ENCODE results near the gene RNGTT. TPM values are rescaled to one million over a fixed set of nuclear protein-coding genes. Genes with fewer than 3 reads are reported as not detected.

Gene RNGTT
- total RNA-seq, 1 experiment from 2014 or later, result 15.2 TPM

DNA sequence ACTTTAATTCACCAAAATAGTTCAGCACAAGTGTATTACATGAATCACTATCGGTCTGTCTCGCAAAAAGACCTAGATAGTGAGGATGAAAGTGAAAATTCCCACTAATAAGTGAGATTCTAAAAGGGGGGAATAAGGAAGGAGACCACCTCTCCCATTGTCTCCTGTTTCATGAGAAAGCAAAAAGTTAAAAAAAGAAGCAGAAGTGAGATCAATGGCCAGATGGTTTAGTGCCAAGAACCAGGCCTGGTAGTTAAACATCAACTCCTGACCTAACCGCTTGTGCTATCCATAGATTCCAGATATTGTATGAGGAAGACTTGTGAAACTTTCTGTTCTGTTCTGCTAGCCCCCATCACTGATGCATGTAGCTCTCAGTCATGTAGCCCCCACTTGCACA, 293.0 kb downstream of the RNGTT start:
- Histone ChIP-seq H3K4me3 (no peak overlapping the region), H3K27me3 (ENCODE audit: insufficient read depth, low read depth) (no peaks in the 10 kb centered on the region), H3K9me3 (ENCODE audit: insufficient read depth, low read depth) (peaks cover 6% of the 10 kb centered on the region; the same call in 1 of the 2 replicates), H3K9me2 (ENCODE audit: insufficient read depth) (no peaks in the 10 kb centered on the region), H3F3A (ENCODE audit: insufficient read depth, low read depth) (no peaks in the 10 kb centered on the region), H4K20me1 (ENCODE audit: insufficient read depth) (no peaks in the 10 kb centered on the region), H3K4me2 (no peak overlapping the region), H3K36me3 (ENCODE audit: low read depth) (no peaks in the 10 kb centered on the region), H3K79me2 (ENCODE audit: low read depth) (no peaks in the 10 kb centered on the region), H2AFZ (no peak overlapping the region), H3K27ac (no peak overlapping the region), H3K4me1 (replicated peaks; ENCODE audit: insufficient read depth) (no peaks in the 10 kb centered on the region)
- DNase-seq, result no peak
- BruUV-seq (replicated peaks), result no TSS peak
- intact Hi-C loops (cut with micrococcal nuclease; ENCODE audit: unreplicated experiment), result no loop called here
- CTCF ChIA-PET, result no interaction called here
- TF ChIP-seq CTCF (conservative IDR thresholded peaks at IDR 0.05) (no peak), EZH2 (IDR thresholded peaks at IDR 0.05; ENCODE audit: low read depth) (no peak)
- POLR2A ChIA-PET (ENCODE audit: unreplicated experiment), result no interaction called here

DNA sequence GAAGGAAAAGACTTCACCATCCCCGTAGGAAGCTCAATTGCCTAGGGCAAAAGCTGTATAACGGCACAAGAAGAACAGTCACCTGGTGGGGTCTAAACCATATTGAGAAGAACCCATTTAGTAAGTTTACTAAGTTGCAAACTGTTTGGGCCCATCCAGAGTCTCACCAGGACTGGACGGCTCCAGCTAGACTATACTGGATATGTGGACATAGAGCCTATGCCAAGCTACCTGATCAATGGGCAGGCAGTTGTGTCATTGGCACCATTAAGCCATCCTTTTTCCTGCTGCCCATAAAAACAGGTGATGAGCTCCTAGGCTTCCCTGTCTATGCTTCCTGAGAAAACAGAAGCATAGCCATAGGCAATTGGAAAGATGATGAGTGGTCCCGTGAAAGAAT, 293.9 kb downstream of the RNGTT start:
- POLR2A ChIA-PET (ENCODE audit: unreplicated experiment), result no interaction called here
- no peak for DNase-seq
- no peak overlapping the region for H3K27ac ChIP-seq
- H3F3A ChIP-seq (ENCODE audit: insufficient read depth, low read depth), result no peaks in the 10 kb centered on the region
- H3K9me3 ChIP-seq (ENCODE audit: insufficient read depth, low read depth), result peaks cover 6% of the 10 kb centered on the region; the same call in 1 of the 2 replicates
- H3K27me3 ChIP-seq (ENCODE audit: insufficient read depth, low read depth), result no peaks in the 10 kb centered on the region
- intact Hi-C loops (cut with micrococcal nuclease; ENCODE audit: unreplicated experiment), result no loop called here
- H3K4me2 ChIP-seq, result no peak overlapping the region
- BruUV-seq (replicated peaks), result no TSS peak
- no peak overlapping the region for H2AFZ ChIP-seq
- H4K20me1 ChIP-seq (ENCODE audit: insufficient read depth), result no peaks in the 10 kb centered on the region
- no peaks in the 10 kb centered on the region for H3K9me2 ChIP-seq (ENCODE audit: insufficient read depth)
- TF ChIP-seq CTCF (conservative IDR thresholded peaks at IDR 0.05) (no peak), EZH2 (IDR thresholded peaks at IDR 0.05; ENCODE audit: low read depth) (no peak)
- no peaks in the 10 kb centered on the region for H3K4me1 ChIP-seq (replicated peaks; ENCODE audit: insufficient read depth)
- no peaks in the 10 kb centered on the region for H3K36me3 ChIP-seq (ENCODE audit: low read depth)
- no peaks in the 10 kb centered on the region for H3K79me2 ChIP-seq (ENCODE audit: low read depth)
- CTCF ChIA-PET, result no interaction called here
- no peak overlapping the region for H3K4me3 ChIP-seq

- no peak for TF ChIP-seq CTCF (conservative IDR thresholded peaks at IDR 0.05)
- no peak for TF ChIP-seq EZH2 (IDR thresholded peaks at IDR 0.05; ENCODE audit: low read depth)
- ChIA-PET POLR2A (ENCODE audit: unreplicated experiment) (no interaction called here), CTCF (no interaction called here)
- H4K20me1 ChIP-seq (ENCODE audit: insufficient read depth), result no peaks in the 10 kb centered on the region
- no peak overlapping the region for H3K4me3 ChIP-seq
- no peak overlapping the region for H3K27ac ChIP-seq
- no peaks in the 10 kb centered on the region for H3K79me2 ChIP-seq (ENCODE audit: low read depth)
- H3K9me3 ChIP-seq (ENCODE audit: insufficient read depth, low read depth), result peaks cover 6% of the 10 kb centered on the region; the same call in 1 of the 2 replicates
- H3K4me1 ChIP-seq (replicated peaks; ENCODE audit: insufficient read depth), result no peaks in the 10 kb centered on the region
- no peaks in the 10 kb centered on the region for H3K36me3 ChIP-seq (ENCODE audit: low read depth)
- no TSS peak for BruUV-seq (replicated peaks)
- H3K27me3 ChIP-seq (ENCODE audit: insufficient read depth, low read depth), result no peaks in the 10 kb centered on the region
- intact Hi-C loops (cut with micrococcal nuclease; ENCODE audit: unreplicated experiment), result no loop called here
- no peak for DNase-seq
- no peaks in the 10 kb centered on the region for H3F3A ChIP-seq (ENCODE audit: insufficient read depth, low read depth)
- H3K9me2 ChIP-seq (ENCODE audit: insufficient read depth), result no peaks in the 10 kb centered on the region
- no peak overlapping the region for H3K4me2 ChIP-seq
- no peak overlapping the region for H2AFZ ChIP-seq
Measured at GRCh38 chr6:88666901-88667300, 296.5 kb downstream of the RNGTT start.
